AG04450 (cell line): Measurements from ENCODE around the gene FAM149A. TPM values are rescaled to one million over a fixed set of nuclear protein-coding genes. Genes with fewer than 3 reads are reported as not detected.

Experiments used
- CTCF ChIA-PET: fragments of 300-600, 350-600 bp; formaldehyde crosslinking; extraction: SDS; loops from one replicate; lab custom pipeline; 2022; ENCODE audit warnings: antibody characterized with exemption, inconsistent platforms; lab: Charles Lee
- POLR2A ChIA-PET: fragments of 350-600 bp; formaldehyde crosslinking; extraction: SDS; loops from one replicate; lab custom pipeline; 2021; ENCODE audit warnings: antibody characterized with exemption, inconsistent platforms; lab: Yijun Ruan, JAX
- DNase-seq: peaks from one replicate; pipeline ENCODE4 v3.0.0-alpha.2; 2011; ENCODE audit warnings: low read depth, low spot score
- H3K27ac ChIP-seq: one replicate; pipeline ENCODE4 v1.5.1; 2012; ENCODE audit warnings: low read depth, low read length, control low read depth
- H3K27me3 ChIP-seq: one replicate; pipeline ENCODE4 v1.6.0; 2012; ENCODE audit warnings: low read length; ENCODE audit not compliant: control insufficient read depth, insufficient read depth
- H3K4me3 ChIP-seq: 2 replicates; pipeline ENCODE4 v1.5.1; 2011; ENCODE audit warnings: mild to moderate bottlenecking, low read depth, low read length, control low read depth
- H3K9me3 ChIP-seq: 2 replicates; pipeline ENCODE4 v1.5.1; 2012; ENCODE audit warnings: low read length; ENCODE audit not compliant: control insufficient read depth, insufficient read depth
- CTCF ChIP-seq: IDR thresholded peaks from 2 replicates; pipeline ENCODE4 v1.5.1; 2011; ENCODE audit warnings: low read depth, low read length, control low read depth, inconsistent platforms
- polyA plus RNA-seq: library from polyadenylated mRNA; depleted of rRNA; stranded (reverse); fragments of >200 nt; gene quantifications from 2 replicates; pipeline ENCODE4 v1.2.3, GENCODE V29; 2011

Gene FAM149A
- polyA plus RNA-seq, 1 experiment: 0.07 TPM

- DNase-seq: no peak
- peaks cover 19% of the 10 kb centered on the region for H3K27me3 ChIP-seq
- no peaks in the 10 kb centered on the region for H3K9me3 ChIP-seq
- no peak for TF ChIP-seq CTCF
- H3K4me3 ChIP-seq: no peak overlapping the region
- POLR2A ChIA-PET: no interaction called here
- H3K27ac ChIP-seq: no peak overlapping the region
- CTCF ChIA-PET: no interaction called here
Measured at GRCh38 chr4:186104890-186105646, 564 bp downstream of the FAM149A start.

GRCh38 chr4:186105647-186106321, 1.3 kb downstream of the FAM149A start:
- H3K27me3 ChIP-seq: peaks cover 19% of the 10 kb centered on the region
- no peak for DNase-seq
- CTCF ChIA-PET: no interaction called here
- no peak for TF ChIP-seq CTCF
- H3K27ac ChIP-seq: no peak overlapping the region
- POLR2A ChIA-PET: no interaction called here
- H3K9me3 ChIP-seq: no peaks in the 10 kb centered on the region
- no peak overlapping the region for H3K4me3 ChIP-seq

GRCh38 chr4:186107947-186108346, 3.4 kb downstream of the FAM149A start:
- no peaks in the 10 kb centered on the region for H3K9me3 ChIP-seq
- no peak for TF ChIP-seq CTCF
- peaks cover 19% of the 10 kb centered on the region for H3K27me3 ChIP-seq
- H3K4me3 ChIP-seq: no peak overlapping the region
- POLR2A ChIA-PET: no interaction called here
- no peak for DNase-seq
- CTCF ChIA-PET: no interaction called here
- no peak overlapping the region for H3K27ac ChIP-seq

GRCh38 chr4:186108391-186108790, 3.9 kb downstream of the FAM149A start:
- TF ChIP-seq CTCF: no peak
- Histone ChIP-seq H3K27me3 (peaks cover 19% of the 10 kb centered on the region), H3K9me3 (no peaks in the 10 kb centered on the region), H3K27ac (no peak overlapping the region), H3K4me3 (no peak overlapping the region)
- POLR2A ChIA-PET: no interaction called here
- CTCF ChIA-PET: interaction anchor here (0.6 kb wide), 1 partner anchor 14 kb away, joined by 5 read pairs; no protein-coding TSS in a partner anchor
- DNase-seq: no peak

GRCh38 chr4:186109245-186109644, 4.7 kb downstream of the FAM149A start:
- ChIA-PET POLR2A (no interaction called here), CTCF (interaction anchor here (0.6 kb wide), 1 partner anchor 15 kb away, joined by 5 read pairs; no protein-coding TSS in a partner anchor)
- TF ChIP-seq CTCF: no peak
- DNase-seq: no peak
- H3K27ac ChIP-seq: no peak overlapping the region
- H3K9me3 ChIP-seq: no peaks in the 10 kb centered on the region
- no peak overlapping the region for H3K4me3 ChIP-seq
- H3K27me3 ChIP-seq: peaks cover 12% of the 10 kb centered on the region
